COLO668 (cell line): ENCODE measurements around the gene DUSP22.

Source experiments
- DNase-seq: peaks from one replicate; lab custom pipeline; 2025; ENCODE audit not compliant: unreplicated experiment; lab: John Stamatoyannopoulos, UW

The DUSP22 gene

DNA sequence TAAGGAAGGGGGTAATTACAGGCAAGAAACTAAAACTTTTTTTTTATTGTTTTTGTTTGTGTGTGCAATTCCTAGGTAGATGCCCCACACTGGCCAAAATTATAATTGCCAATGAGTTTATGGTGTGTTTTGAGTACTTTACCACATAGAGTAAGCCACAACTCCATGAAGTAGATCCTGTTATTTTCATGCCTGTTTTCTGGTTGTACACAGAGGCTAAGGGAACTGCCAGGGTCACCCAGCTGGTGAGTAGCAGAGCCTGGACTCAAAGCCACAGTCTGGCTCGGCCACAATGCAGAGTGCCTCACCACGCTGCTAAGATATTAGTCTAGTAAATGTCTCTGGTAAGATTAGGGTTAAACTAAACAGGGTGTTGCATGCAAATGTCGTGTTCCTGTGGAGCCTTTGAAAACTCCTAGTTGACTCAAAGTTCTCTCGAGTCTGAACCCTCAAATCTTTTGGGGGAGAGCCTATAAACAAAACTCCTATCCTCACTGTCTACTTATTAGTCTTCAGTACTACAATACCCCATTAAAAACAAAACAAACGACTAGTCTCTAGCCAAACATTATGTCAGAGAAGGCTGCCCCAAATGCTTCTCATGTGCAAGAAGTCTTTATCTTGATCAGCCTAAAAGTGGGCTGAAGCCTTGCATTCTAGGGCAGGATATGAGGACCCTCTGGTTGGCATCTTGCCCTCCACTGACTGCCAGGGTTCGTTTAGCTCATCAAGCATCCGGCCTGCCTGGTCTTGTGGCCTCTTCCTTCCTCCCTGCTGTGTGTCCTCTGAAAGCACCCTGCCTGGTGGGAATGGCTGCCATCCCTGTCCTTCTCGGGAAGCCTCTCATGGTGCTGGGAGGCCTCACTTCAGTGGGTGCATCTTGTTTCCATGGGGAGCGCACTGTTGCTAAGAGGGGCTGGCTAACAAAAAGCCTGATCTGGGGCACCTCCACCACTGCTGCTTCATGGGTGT lies 4.2 kb downstream of the DUSP22 start:
- DNase-seq: no peak

DNA sequence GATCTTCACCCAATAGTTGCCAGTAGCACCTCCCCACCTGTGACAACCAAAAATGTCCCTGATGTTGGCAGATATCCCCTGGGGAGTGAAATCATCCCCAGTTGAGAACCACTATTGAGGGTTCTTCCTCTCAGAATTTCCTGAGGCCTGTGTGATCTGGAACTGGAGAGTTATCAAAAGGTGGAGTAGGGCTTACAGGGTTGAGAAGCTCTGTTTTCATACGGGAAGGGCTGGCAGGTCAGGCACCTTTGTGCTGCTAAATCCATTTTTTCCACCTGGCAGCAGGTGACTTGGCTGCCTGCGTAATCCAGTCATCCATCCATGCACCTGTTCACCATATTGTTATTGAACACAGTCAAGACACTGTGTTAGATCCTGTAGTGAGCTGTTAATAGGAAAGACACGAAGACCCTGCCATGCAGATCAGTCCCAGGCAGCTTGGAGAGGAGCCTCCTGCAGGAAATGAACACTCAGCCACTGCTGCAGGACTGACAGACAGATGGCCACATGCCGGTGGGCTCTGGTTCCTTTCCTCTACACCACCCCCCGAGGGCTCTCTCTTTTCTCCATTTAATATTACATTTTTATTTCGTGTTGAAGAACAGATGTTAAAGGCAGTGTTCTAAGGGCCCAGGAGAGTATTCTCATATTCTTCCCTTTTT lies 5.4 kb downstream of the DUSP22 start:
- DNase-seq: no peak

DNA sequence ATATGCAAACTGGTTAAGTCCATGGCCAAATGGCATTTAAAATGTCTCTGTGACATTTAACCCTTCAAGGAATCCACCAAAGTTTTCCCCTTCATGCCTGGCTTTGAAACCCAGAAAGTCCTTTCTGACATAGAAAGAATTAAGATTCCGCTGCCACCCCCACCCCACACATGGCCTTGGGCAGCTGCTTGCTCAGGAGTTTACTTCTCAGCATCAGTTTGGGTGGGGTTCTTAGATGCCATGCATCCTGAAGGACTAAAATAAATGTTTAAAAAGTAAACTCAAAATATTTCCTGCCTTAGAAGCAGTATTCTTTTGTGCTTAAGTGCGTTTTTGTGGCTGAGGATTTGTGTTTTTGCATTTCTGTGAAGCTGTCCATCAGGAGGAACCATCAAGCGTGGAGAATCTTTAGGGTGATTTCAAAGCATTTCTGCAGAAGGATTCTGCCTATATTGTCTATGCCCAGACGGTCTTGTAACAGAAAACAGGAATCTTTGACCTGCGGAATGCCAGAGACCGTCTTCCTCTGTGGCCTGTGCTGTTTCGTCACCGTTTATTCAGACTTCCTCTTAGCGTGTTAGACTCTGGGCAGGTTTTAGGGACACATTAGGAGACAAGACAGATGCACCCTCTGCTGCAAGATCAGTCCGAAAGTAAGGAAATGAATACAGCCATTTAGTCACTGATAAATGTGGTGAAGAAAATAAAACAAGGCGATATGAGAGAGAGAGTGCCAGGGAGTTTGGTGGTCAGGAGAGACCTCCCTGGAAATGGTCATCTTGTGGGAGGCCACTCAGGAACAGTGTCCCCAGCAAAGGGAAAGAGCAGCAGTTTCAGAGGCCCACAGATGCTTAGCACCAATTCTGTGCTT lies 6.2 kb downstream of the DUSP22 start:
- DNase-seq: no peak

DNA sequence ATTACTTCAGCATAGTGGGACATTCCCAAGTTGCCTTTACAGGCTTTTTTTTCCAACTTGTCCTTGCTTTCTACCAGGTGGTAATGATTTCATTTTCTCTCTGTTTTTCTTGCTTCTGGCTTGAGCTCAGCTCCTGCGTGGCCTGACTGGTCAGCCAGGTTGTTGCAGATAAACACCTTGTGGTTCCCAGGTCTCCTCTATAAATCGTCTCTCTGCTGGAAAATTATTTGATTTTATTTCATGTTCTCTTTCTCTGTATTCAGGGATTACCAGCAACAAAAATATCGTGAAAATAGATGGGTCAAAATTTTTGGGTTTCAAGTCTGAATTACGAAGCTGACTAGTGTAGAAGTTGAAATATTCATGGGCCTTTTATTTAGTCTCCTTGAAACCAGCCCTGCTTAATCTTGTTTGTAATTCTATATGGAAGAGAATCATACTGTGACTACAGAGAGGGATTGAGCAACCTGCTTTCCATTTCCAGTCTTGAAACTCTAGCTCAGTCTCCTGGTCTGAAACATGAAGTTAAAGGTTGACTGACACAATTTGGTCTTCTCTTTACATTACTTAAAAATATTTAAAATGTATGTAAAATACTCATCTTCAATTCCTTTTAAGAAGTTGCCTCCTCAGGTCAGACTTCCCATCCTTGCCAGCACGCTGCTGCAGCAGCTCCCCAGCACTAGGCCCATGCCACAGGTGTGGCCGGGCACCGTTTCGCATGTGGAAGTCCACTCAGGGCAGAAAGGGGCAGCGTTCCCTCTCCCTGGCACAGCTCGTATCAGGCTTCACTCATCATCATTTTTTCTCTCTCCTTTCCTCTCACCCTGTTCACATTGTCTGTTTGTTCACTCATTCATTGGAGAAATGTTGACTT lies 7.1 kb downstream of the DUSP22 start:
- no peak for DNase-seq

DNA sequence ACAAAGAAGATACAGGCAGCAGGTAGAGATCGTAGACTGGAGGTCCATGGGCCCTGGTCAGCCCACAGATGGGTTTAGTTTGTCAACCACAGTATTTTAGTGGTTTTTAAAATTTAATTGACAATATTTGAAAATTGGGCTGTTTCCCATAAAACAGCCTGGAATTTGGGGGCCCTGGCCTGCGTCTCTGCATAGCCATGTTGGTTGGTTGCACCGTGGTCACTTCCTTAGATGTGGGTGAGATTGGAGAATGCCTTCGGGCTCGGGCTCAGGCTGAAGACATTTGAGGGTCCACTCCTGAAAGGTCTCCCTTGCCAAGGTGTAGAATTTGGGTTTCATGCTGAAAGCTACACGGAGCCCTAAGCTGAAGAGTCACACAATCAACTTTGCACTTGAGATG lies 7.7 kb downstream of the DUSP22 start:
- no peak for DNase-seq

DNA sequence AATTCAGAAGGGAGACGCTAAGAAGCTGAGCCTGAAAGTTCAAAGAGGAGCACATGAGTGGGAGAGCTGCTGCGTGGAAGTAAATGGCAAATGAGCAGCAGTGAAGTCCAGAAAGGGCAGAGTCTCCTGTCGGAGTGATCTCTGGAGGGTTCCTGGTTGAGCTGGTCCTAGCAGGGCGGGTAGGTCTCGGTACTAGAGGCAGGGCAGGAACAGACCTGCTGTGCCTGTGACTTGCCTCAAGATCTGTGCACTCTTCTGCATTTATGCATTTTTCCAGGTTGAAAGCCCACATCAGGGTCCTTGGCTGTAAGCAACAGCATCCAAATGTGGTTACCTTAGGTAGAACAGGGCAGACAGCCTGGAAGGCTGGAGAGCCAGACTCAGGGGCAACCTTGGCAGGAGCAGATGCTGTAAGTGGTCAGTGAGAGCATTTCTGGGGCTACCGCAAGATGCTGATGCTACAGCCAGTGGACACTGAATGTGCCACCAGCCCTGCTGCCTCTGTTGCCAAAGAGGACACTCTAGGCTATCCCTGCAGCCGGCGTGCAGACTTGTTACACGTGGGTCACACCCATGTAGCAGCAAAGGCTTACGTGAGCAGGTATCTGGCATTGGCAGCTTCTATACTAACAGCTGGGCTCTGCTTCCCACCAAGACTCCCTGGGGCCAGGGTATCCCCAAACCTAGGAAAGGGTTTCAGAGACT lies 8.4 kb downstream of the DUSP22 start:
- no peak for DNase-seq

DNA sequence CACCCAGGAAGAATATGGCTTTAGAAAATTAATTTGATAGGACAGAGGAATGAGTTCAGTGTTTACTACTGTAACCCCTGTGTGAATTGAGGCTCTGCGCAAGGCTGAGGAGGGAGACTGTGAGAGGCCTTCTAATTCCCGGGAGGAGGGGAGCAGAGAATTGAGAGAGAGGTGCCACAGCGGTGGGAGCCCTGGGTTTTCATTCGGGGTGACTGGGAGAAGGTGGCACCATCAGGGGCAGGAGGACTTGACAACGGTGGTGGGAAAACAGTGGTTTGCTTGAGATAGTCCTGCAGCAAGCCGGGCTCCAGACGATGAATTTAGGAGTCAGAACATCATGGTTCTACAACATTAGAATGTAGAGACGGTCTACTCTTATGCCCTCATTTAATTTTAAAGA lies 9.2 kb downstream of the DUSP22 start:
- DNase-seq: no peak

DNA sequence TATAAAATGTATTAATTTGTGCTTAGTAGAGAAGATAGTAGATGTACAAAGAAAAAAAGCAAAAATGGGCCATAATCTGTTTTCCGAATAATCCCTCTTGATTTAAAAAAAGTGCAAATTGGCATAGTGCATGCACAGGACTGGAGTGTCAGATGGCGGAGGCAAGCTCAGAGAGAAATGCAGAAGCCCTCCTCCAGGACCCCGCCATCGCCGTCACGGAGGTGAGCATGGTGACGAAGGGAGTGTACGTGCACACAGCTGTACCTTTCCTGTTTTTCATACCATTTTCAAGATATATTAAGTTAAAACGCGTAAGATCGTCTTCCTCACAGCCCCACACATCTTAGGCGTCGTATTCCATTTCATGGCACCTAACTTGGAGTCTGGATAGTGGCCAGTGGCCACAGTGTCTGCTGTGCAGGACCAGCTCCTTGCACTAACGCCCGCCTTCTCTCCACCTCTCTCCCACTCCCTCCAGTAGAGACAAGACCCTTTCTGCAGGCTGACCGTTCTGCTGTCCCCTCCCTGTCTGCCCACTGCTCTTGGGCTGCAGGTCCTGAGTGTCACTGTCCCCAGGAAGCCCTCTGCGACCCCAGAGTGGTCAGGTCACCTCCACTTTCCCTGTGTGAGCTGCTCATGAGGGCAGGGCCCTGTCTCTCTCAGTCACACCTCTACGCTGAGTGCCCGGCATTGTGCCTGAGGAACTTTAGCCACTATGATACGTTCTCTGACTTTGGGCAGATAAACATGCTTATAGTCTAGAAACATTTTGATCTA lies 9.8 kb downstream of the DUSP22 start:
- DNase-seq: no peak

DNA sequence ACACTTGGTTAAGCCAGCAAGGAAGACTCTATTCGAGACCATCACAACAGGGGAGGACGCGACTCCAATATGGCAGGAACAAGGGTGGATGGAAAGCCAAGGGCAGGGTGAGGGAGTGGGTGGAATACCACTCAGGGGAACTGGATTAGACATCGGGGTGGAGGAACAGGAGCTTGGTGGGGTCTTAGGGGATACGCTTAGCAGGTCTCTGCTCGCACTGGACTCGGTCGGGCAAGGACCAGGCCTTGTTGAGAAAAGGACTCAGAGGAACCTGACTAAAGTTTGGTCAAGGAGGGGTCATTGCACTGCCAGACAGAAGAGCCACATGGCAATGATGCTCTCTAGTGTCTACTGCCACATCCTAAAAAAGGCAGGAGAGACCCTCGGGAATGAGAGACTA lies 10.5 kb downstream of the DUSP22 start:
- no peak for DNase-seq

DNA sequence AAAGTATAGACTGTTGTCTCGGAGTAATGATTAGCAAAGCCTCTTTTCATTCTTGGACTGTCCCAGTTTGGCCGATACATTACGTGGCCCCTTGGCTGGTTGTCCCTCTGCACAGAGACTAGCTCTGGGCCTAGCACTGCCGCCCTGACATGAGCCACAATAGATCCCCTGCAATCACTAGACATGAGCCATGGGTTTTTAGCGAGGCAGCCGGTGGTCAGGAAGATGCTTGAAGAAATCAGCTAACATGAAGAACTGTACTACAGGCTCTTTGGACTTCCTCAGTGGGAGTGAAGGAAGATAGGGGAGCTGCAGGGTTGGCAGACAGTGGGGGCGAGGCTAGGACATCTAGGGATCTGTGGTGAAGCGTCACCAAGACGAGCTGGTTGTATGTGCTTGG lies 11.0 kb downstream of the DUSP22 start:
- no peak for DNase-seq

DNA sequence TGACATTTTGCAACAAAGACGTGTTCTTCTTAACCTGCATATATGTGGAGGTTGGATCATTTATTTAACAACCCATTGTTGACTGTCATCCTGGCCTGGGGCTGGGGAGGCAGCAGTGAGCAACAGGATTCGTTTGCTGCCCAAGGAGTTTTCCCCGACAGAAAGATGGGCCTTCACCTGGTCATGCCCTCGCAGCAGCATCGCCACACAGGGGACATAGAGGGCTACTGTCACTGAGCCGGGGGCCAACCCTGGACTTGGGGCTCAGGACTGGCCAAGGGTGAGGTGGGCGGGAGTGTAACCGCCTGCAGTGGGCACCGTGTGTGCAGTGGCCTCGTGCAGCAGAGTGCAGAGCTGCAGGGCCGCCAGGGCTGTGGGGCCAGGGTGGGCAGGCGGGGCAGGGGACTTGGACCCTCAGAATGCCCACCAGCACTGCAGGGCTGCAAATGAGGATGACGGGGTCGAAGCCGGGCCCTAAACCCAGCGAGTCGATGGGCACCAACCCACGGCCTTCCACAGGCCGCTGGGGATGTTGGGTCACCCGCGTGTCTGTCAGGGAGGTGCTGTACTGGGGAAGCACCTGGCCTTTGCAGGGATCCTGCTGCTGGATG lies 11.8 kb downstream of the DUSP22 start:
- DNase-seq: no peak

DNA sequence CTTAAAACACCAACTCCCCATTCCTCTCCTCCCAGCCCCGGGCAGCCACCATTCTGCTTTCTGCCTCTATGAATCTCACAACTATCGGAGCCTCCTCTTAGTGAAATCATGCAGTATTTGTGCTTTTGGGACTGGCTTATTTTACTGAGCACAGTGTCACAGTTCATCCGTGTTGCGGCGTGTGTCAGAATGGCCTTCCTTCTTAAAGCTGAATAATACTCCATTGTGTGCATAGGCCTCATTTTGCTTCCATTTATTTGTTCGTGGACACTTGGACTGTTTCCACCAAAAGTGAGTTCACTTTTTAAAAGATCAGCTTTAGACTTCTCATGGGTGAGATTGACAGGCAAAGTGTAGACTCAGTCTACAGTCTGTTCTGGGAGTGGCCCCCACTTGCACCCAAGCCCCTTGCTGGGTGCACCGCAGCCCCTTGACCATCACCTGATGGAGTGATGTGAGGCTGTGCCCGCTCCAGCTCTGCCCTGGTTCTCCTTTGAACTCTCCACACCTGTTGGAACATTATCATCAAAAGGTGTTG lies 12.6 kb downstream of the DUSP22 start:
- DNase-seq: no peak

DNA sequence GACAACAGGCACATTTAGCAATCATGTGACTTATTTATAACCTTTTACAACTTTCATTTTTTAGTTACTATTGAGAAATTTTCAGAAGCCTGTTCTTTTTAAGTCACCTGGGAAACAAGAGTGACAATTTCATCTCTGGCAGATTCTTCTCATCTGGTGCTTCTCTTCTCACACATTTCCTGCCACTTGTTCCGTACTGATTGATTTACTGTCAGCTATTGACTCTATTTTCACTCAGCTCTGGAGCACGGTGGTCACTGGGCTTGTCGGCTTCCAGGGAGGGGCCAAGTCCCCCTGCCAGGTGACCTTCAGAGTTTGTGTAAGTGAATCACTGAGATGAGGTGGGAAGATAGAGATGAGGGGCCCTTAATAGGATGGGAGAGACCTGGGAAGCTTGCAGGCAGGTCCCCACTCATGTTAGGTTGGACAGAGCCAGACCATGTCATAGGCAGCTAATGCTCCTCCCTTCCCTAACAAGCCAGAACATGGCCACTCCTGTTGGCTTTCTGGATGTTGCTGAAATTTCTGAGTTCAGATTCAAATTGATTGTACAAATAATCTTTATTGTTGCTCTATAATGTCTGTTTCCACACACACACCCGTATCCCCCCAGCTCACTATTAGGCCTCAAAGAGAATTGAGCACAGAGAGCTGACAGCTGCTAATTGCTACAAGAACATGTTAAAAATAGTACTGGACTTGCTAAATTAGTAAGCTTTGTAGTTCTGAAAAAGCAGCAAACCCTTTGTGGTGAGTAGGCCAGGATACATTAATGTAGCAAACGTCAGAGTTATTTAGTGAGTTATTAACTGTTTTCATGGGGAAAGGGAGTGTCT lies 13.3 kb downstream of the DUSP22 start:
- no peak for DNase-seq

DNA sequence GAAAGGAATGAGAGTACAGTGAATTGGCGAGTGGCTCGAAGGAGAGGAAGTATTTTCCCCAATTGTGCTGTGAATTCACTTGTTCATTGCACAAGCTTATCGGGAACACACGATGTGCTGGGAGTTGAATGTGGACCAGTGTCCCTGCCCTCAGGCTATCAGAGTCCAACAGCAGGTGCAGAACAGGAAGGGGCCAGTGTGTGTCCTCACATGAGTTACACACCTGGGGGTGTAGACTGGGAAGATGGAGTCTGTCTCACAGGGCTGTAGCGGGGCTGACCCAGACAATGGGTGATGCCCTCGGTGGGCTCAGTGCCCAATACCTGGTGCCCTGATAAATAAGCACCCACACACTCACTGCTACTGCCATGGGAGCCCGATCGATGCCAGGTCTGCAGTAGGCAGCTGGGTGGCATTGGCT lies 14.4 kb downstream of the DUSP22 start:
- DNase-seq: no peak

DNA sequence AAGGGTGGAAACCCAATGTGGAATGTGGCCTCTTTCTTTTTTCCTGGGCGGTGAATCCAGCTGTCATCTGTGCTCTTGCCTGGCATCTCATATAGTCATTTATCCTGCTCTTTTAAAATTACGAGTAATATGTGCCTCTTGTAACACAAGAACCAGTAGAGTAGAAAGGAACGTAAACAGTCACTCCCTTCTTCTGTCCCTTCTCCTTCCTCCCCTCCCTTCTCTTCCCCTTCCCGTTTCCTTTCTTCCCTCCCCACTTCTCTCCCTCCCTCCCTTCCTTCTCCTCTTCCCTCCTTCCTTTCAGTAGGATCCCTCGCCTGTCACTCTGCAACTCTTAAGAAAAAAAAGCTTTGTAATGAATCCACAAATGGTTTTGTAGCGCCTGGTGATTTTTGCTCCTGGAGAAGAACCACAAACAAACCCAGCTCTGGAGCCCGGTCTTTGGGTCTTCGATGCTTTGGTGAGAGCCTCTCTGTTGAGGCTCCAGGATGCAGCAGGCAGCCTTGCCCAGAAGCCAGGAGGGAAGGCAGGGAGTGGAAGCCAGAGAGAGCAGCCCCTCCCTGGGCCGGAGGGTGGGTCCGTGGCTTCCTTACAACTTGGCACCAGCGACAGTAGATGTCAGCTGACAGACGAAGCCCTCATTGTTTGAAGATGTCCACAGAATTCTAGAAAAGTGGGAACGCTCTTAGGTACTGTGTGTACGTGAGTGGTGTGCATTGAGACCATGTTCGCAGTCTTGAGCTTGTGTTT lies 15.0 kb downstream of the DUSP22 start:
- no peak for DNase-seq

DNA sequence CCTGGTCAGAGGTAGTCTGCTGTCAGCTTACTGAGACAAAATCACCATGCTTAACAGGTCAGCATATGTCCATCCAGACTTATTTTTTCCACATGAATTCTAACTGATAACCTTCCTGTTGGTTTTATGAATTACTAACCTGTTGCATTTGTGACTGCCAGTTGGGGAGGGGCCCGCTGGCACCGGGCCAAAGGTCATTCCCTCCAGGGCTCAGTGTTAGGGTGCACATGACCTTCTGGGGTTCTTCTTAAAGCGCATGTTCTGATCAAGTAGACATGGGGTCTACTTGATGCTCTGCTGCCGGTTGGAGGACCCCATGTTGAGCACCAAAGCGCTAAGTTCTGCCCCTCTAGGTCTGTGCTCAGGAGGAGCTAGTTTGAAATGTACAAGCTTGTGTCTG lies 15.6 kb downstream of the DUSP22 start:
- DNase-seq: no peak

DNA sequence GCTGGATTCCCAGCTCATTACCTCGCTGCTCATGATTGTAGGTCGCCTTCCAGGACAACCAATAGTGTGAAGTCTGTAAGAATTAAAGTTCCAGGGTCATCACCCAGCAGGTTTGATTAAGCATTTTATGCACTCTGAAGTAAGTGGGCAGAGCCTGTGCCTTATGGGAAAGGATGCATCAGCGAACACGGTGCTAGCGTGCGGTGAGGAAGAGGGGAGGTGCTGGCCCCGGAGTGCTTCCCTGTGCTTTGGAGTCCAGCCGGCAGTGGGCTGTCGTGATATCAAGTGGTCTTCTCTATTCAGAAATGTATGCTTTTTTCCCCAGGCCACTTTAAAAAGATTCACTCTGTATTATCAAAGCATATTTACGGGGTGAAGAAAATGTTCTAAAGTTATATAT lies 16.0 kb downstream of the DUSP22 start:
- DNase-seq: no peak
